Activated naive CD8-positive, alpha-beta T cell treated with anti-CD3 and anti-CD28 coated beads for 36 hours (primary cell): ENCODE results near the gene CYP3A7. TPM values are rescaled to one million over a fixed set of nuclear protein-coding genes. Genes with fewer than 3 reads are reported as not detected.
A peak's percentile ranks its signal among the peaks of the same experiment; 100 is the strongest.
"Not testable (repeated sequence)": the region's sequence is repeated elsewhere in the genome, so short reads cannot be mapped to it uniquely, and the experiment has no call there.

Experiments
- DNase-seq: peaks from one replicate; pipeline ENCODE4 v3.0.0; 2021
- H3K27ac Mint-ChIP-seq: one replicate; pipeline ENCODE4 v1.8.0; 2022; ENCODE audit warnings: mild to moderate bottlenecking, moderate library complexity, mixed read lengths
- H3K27me3 Mint-ChIP-seq: one replicate; pipeline ENCODE4 v1.8.0; 2022; ENCODE audit warnings: mild to moderate bottlenecking, mixed read lengths
- H3K36me3 Mint-ChIP-seq: one replicate; pipeline ENCODE4 v1.8.0; 2021; ENCODE audit warnings: mild to moderate bottlenecking, mixed read lengths
- H3K4me1 Mint-ChIP-seq: one replicate; pipeline ENCODE4 v1.8.0; 2021; ENCODE audit warnings: mixed read lengths
- H3K4me3 Mint-ChIP-seq: one replicate; pipeline ENCODE4 v1.8.0; 2022; ENCODE audit warnings: mild to moderate bottlenecking, moderate library complexity, mixed read lengths
- H3K9me3 Mint-ChIP-seq: one replicate; pipeline ENCODE4 v1.8.0; 2022; ENCODE audit warnings: mixed read lengths
- total RNA-seq, 2 experiments: library from RNA; stranded (reverse); gene quantifications; one replicate each; pipeline ENCODE4 v1.2.3, GENCODE V29; 2021

Gene CYP3A7
- total RNA-seq, 2 experiments from 2014 or later = not detected

DNA sequence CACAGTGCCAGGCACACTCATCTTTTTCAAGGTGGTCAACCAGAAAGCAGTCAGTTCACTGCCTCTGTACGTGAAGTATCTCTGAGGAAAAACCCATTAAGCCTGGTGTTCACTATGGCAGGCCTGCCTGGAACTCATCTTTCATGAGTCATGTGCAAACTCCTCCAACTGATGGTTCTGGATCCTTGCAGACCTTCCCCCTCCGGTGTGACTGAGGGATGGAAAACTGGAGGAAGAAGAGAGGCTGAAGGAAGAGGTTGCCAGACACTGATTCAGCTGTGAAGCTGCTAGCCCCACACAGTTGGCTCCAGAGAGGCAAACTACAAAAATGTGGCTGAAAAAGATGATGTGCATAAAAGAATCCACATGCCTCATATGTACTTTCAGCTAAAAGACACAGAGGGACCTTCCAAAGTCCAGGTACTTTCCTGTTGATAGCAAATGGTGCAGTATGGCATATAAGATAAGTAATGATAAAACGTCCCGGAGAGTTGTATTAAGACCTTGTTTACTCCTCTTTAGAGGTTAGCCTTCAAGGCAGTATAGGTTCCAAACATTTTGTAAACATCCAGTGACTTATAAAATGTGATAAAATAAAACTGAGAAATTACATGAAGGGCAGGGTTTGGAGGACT, 57.9 kb downstream of the CYP3A7 start:
- Mint-ChIP-seq H3K4me3 (no peak overlapping the region), H3K4me1 (peaks cover 20% of the 10 kb centered on the region), H3K27me3 (no peaks in the 10 kb centered on the region), H3K9me3 (peaks cover 3% of the 10 kb centered on the region), H3K27ac (no peak overlapping the region), H3K36me3 (peaks cover 1% of the 10 kb centered on the region)
- no peak for DNase-seq

DNA sequence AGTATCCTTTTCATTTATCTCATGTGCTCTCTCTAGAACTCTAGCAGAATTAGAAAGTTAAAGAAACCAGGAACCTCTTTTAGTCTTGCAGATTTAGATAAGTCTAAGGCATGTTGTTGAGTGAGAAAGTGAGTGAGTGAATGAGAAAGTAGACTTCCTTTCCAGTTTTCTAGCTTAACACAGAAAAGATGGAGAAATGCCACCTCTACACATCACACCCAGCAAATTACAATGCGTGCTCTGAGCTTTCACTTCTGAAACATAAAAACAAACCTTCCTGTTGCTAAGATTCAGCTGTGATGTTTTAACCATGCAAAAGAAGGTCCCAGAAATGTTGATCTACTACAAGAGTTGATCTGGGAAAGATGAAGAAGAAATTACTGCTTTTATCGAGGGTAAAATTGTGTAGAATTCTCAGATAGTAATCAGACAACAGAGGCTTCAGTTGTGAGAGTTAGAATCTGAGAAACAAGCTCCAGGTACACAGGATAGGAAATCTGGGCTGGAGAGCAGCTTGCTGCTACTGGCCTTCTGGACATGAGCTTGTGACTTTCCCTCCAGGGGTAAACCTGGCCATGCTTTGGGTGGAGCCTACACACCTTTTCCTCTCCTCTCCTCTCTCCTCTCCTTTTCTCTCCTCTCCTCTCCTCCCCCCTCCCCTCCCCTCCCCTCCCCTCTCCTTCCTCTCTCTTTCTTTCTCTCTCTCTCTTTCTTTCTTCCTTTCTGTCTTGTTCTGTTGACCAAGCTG, 59.8 kb downstream of the CYP3A7 start:
- Mint-ChIP-seq H3K27me3 (no peaks in the 10 kb centered on the region), H3K4me1 (peaks cover 20% of the 10 kb centered on the region), H3K36me3 (peaks cover 3% of the 10 kb centered on the region), H3K27ac (peak overlapping the region; percentile 40), H3K4me3 (no peak overlapping the region), H3K9me3 (no peaks in the 10 kb centered on the region)
- DNase-seq = no peak

DNA sequence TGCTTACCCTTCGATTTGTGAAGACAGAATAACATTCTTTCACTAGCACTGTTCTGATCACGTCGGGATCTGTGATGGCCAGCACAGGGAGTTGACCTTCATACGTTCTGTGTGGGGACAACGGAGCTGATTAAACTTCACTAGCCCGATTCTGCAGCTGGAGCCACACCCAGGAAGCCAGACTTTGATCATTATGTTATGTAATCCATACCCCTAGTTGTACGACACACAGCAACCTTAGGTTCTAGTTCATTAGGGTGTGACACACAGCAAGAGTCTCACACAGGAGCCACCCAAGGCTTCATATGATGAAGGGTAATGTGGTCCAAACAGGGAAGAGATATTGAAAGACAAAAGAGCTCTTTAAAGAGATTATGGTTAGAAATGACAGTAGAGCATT, 62.4 kb downstream of the CYP3A7 start:
- H3K27me3 Mint-ChIP-seq = no peaks in the 10 kb centered on the region
- no peak overlapping the region for H3K4me3 Mint-ChIP-seq

DNA sequence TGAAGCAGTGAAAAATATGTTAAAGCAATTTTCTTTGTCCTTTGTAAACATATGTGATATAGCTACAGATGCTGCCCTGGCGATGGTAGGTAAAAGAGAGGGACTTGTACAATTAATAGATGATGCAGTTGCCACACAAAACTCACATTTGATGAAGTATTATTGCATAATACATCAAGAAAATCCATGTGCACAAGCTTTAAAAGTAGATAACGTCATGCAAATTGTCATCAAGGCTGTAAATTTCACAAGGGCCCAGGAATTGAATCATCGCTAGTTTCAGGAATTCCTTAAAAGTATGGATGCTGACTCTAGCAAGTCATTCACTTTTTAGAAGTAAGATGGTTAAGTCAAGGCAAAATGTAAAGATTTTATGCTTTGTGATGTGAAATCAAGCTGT, 65.2 kb downstream of the CYP3A7 start:
- Mint-ChIP-seq H3K4me3 (no peak overlapping the region), H3K9me3 (no peaks in the 10 kb centered on the region), H3K27me3 (no peaks in the 10 kb centered on the region), H3K4me1 (peaks cover 21% of the 10 kb centered on the region), H3K36me3 (peaks cover 22% of the 10 kb centered on the region), H3K27ac (no peak overlapping the region)
- no peak for DNase-seq

More for the DNA sequence above, 62.4 kb downstream of the CYP3A7 start:
- Mint-ChIP-seq H3K9me3 (no peaks in the 10 kb centered on the region), H3K36me3 (peaks cover 6% of the 10 kb centered on the region), H3K27ac (no peak overlapping the region), H3K4me1 (peaks cover 20% of the 10 kb centered on the region)
- DNase-seq = no peak

- H3K4me1 Mint-ChIP-seq = peaks cover 13% of the 10 kb centered on the region
- H3K36me3 Mint-ChIP-seq = peaks cover 31% of the 10 kb centered on the region
- H3K27me3 Mint-ChIP-seq = no peaks in the 10 kb centered on the region
- no peak for DNase-seq
- no peaks in the 10 kb centered on the region for H3K9me3 Mint-ChIP-seq
- H3K4me3 Mint-ChIP-seq = no peak overlapping the region
- H3K27ac Mint-ChIP-seq = no peak overlapping the region
These were observed 66.5 kb downstream of the CYP3A7 start for GRCh38 chr7:99668541-99668940.

DNA sequence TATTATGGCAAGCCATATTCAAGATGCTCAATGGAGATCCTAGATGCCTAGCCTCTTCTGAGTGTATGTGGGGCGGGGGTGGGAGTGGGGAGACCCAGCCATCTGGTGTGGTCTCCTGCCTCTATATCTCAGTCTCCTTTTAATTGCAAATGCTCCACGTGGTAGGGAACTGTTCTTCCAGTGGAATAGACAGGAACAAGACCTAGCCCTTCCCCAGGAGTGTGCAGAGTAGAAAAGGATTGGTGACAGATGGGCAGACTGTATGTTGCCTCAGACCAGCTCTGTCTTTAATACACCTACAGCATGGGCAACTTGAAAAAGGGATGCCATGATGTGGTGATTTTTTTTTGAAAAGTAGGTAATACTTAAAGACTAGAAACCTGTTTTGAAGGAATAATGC, 67.8 kb downstream of the CYP3A7 start:
- H3K4me3 Mint-ChIP-seq = no peak overlapping the region
- DNase-seq = no peak
- H3K27me3 Mint-ChIP-seq = no peaks in the 10 kb centered on the region
- H3K36me3 Mint-ChIP-seq = peaks cover 38% of the 10 kb centered on the region
- H3K27ac Mint-ChIP-seq = no peak overlapping the region
- peaks cover 13% of the 10 kb centered on the region for H3K4me1 Mint-ChIP-seq
- no peaks in the 10 kb centered on the region for H3K9me3 Mint-ChIP-seq

- Mint-ChIP-seq H3K4me1 (peaks cover 13% of the 10 kb centered on the region), H3K9me3 (no peaks in the 10 kb centered on the region), H3K4me3 (no peak overlapping the region), H3K27me3 (no peaks in the 10 kb centered on the region), H3K27ac (no peak overlapping the region), H3K36me3 (peaks cover 36% of the 10 kb centered on the region)
- DNase-seq = no peak
These were observed 69.0 kb downstream of the CYP3A7 start for GRCh38 chr7:99666013-99666395.

GRCh38 chr7:99665312-99666012, 69.5 kb downstream of the CYP3A7 start:
- Mint-ChIP-seq H3K9me3 (no peaks in the 10 kb centered on the region), H3K4me3 (no peak overlapping the region), H3K36me3 (peaks cover 38% of the 10 kb centered on the region), H3K27ac (no peak overlapping the region), H3K27me3 (no peaks in the 10 kb centered on the region), H3K4me1 (peaks cover 13% of the 10 kb centered on the region)
- DNase-seq = no peak

- not testable (repeated sequence) for H3K4me1 Mint-ChIP-seq, H3K27ac Mint-ChIP-seq, H3K27me3 Mint-ChIP-seq, H3K9me3 Mint-ChIP-seq, DNase-seq, H3K4me3 Mint-ChIP-seq
- H3K36me3 Mint-ChIP-seq = peaks cover 48% of the 10 kb centered on the region
These were observed 77.1 kb downstream of the CYP3A7 start for GRCh38 chr7:99657879-99658278.

Other genes starting within 250 kb of the CYP3A7 start
- gene ZNF394, start 234.9 kb downstream of the CYP3A7 start, total RNA-seq = 10 to 100 TPM; 26.1 to 27.5 TPM
- 1 to 10 TPM; 8.0 to 8.3 TPM for gene ZKSCAN5, start 230.5 kb downstream of the CYP3A7 start, total RNA-seq
- 1 to 10 TPM; 5.6 to 6.0 TPM for gene FAM200A, start 183.1 kb downstream of the CYP3A7 start, total RNA-seq
- gene ZNF655, start 176.6 kb downstream of the CYP3A7 start, total RNA-seq = 10 to 100 TPM; 57.5 to 58.9 TPM
- under 1 TPM; 0.42 to 0.70 TPM for gene TMEM225B, start 136.9 kb downstream of the CYP3A7 start, total RNA-seq
- 10 to 100 TPM; 29.7 to 30.1 TPM for gene ZSCAN25, start 118.2 kb downstream of the CYP3A7 start, total RNA-seq
- not detected for gene CYP3A5, start 55.2 kb downstream of the CYP3A7 start, total RNA-seq
- gene CYP3A4, start 49.0 kb upstream of the CYP3A7 start, total RNA-seq = not detected
- not detected for gene CYP3A43, start 92.8 kb upstream of the CYP3A7 start, total RNA-seq
- gene OR2AE1, start 141.8 kb upstream of the CYP3A7 start, total RNA-seq = not detected
- 10 to 100 TPM; 21.0 to 21.8 TPM for gene TRIM4, start 184.3 kb upstream of the CYP3A7 start, total RNA-seq
- 1 to 10 TPM in 1 of 2 experiments, under 1 TPM in 1; 0.52 to 1.2 TPM for gene GJC3, start 194.4 kb upstream of the CYP3A7 start, total RNA-seq
- not detected for gene AZGP1, start 240.8 kb upstream of the CYP3A7 start, total RNA-seq